HEK293 (cell line): ENCODE results near the gene GGTA1.

Experiments
- KLF10 ChIP-seq: fragments of 450-650 bp; IDR thresholded peaks from 2 replicates; pipeline ENCODE4 v1.5.1; 2018; ENCODE audit warnings: missing biosample characterization, mild to moderate bottlenecking, missing genetic modification characterization
- ZNF174 ChIP-seq: fragments of 450-650 bp; formaldehyde crosslinking; IDR thresholded peaks from 2 replicates; pipeline ENCODE4 v1.5.0; 2017; ENCODE audit warnings: missing biosample characterization, mild to moderate bottlenecking, missing genetic modification characterization
- TF ChIP-seq, protein P1 (sequence below): fragments of 450-650 bp; formaldehyde crosslinking; IDR thresholded peaks from 2 replicates; pipeline ENCODE4 v1.5.1; 2016; ENCODE audit warnings: missing biosample characterization, missing genetic modification characterization

DNA sequence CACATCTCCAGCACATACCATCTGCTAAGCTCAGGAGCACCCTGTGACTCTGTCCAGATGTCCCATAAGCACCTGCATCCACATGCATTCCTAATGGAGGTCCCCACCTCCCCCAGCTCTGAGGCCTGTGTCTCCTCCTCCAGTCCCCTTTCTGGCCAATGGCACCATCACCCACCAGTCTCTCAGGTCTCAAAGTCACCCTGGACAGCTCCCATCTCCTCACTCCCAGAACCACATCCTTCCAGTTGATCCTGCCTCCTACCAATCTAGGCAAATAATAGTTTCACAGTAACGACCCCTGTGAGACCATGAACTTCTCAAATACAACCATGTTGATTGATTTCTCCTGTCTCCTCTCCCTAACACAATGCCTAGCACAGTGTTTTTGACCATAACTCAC, 40.1 kb downstream of the GGTA1 start:
- TF ChIP-seq, protein P1, sequence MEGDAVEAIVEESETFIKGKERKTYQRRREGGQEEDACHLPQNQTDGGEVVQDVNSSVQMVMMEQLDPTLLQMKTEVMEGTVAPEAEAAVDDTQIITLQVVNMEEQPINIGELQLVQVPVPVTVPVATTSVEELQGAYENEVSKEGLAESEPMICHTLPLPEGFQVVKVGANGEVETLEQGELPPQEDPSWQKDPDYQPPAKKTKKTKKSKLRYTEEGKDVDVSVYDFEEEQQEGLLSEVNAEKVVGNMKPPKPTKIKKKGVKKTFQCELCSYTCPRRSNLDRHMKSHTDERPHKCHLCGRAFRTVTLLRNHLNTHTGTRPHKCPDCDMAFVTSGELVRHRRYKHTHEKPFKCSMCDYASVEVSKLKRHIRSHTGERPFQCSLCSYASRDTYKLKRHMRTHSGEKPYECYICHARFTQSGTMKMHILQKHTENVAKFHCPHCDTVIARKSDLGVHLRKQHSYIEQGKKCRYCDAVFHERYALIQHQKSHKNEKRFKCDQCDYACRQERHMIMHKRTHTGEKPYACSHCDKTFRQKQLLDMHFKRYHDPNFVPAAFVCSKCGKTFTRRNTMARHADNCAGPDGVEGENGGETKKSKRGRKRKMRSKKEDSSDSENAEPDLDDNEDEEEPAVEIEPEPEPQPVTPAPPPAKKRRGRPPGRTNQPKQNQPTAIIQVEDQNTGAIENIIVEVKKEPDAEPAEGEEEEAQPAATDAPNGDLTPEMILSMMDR (tag by site-specific recombination), result no peak
- TF ChIP-seq ZNF174 (tag by site-specific recombination) (no peak), KLF10 (tag by site-specific recombination) (no peak)
